Measurements from ENCODE around the gene SLC22A23.

GRCh38 chr6:3296537-3296936, 160.3 kb downstream of the SLC22A23 start:
- TF ChIP-seq CTCF (optimal IDR thresholded peaks at IDR 0.05 in 1 of 3, IDR thresholded peaks at IDR 0.05 in 1 of 3, conservative IDR thresholded peaks at IDR 0.05 in 1 of 3; ENCODE audit: extremely low read depth in 1 of 3, insufficient read depth in 2 of 3, low read length in 3 of 3) = no peak
- TF ChIP-seq EZH2 (IDR thresholded peaks at IDR 0.05; ENCODE audit: low read length) = no peak

All from keratinocyte (primary cell).